GM06990 (cell line): ENCODE data around the gene PLPPR2.
"Not testable (repeated sequence)": the region's sequence is repeated elsewhere in the genome, so short reads cannot be mapped to it uniquely, and the experiment has no call there.

Source experiments
- DNase-seq: peaks from one replicate; pipeline ENCODE4 v3.0.0-alpha.2; 2011; ENCODE audit not compliant: insufficient read length; ENCODE audit errors: extremely low read depth
- H3K27me3 ChIP-seq: replicated peaks from 2 replicates; pipeline ENCODE4 v1.6.0; 2011; ENCODE audit warnings: low read length; ENCODE audit not compliant: control insufficient read depth, insufficient read depth
- H3K36me3 ChIP-seq: 2 replicates; pipeline ENCODE4 v1.5.1; 2011; ENCODE audit warnings: low read length; ENCODE audit not compliant: control insufficient read depth, insufficient read depth
- H3K4me3 ChIP-seq: replicated peaks from 2 replicates; pipeline ENCODE4 v1.5.1; 2011; ENCODE audit warnings: low read depth, mild to moderate bottlenecking, control low read depth, low read length
- TF ChIP-seq, protein P1 (sequence below): IDR thresholded peaks from 2 replicates; pipeline ENCODE4 v1.5.1; 2011; ENCODE audit warnings: low read length, control low read depth, mild to moderate bottlenecking, inconsistent platforms; ENCODE audit not compliant: insufficient read depth, poor library complexity, severe bottlenecking

PLPPR2 gene

DNA sequence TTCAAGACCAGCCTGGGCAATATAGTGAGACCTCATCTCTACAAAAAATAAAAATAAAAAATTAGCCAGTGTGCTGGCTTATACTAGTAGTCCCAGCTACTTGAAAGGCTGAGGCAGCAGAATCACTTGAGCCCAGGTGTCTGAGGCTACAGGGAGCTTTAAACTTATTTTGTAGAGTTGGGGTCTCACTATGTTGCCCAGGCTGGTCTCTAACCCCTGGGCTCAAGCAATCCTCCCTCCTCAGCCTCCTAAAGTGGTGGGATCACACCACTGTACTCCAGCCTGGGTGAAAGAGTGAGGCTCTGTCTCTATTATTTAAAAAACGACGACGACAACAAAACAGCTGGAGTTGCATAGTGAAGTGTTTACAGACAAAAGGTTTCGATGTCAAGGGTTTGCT, 23.7 kb upstream of the PLPPR2 start:
- Histone ChIP-seq H3K36me3 (peaks cover 7% of the 10 kb centered on the region), H3K27me3 (no peaks in the 10 kb centered on the region), H3K4me3 (no peak overlapping the region)
- DNase-seq = no peak
- TF ChIP-seq, protein P1, sequence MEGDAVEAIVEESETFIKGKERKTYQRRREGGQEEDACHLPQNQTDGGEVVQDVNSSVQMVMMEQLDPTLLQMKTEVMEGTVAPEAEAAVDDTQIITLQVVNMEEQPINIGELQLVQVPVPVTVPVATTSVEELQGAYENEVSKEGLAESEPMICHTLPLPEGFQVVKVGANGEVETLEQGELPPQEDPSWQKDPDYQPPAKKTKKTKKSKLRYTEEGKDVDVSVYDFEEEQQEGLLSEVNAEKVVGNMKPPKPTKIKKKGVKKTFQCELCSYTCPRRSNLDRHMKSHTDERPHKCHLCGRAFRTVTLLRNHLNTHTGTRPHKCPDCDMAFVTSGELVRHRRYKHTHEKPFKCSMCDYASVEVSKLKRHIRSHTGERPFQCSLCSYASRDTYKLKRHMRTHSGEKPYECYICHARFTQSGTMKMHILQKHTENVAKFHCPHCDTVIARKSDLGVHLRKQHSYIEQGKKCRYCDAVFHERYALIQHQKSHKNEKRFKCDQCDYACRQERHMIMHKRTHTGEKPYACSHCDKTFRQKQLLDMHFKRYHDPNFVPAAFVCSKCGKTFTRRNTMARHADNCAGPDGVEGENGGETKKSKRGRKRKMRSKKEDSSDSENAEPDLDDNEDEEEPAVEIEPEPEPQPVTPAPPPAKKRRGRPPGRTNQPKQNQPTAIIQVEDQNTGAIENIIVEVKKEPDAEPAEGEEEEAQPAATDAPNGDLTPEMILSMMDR = no peak

DNA sequence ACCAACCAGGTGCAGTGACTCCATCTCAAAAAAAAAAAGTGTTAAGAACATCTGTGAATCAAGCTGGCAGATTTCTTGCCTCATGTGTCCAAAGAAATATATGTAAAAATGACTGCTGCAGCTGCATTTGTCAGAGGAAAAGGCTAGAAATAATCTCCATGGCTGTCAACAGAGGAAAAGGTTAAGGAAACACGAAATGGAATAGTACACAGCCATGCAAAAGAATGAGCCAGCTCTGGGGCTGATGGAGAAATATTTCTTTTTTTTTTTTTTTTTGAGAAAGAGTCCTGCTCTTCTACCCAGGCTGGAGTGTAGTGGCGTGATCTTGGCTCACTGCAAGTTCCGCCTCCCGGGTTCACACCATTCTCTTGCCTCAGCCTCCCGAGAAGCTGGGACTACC, 22.4 kb upstream of the PLPPR2 start:
- no peak for DNase-seq
- H3K27me3 ChIP-seq = no peaks in the 10 kb centered on the region
- TF ChIP-seq, protein P1 = no peak
- H3K36me3 ChIP-seq = peaks cover 7% of the 10 kb centered on the region
- no peak overlapping the region for H3K4me3 ChIP-seq

- not testable (repeated sequence) for H3K27me3 ChIP-seq, H3K4me3 ChIP-seq, H3K36me3 ChIP-seq, DNase-seq
These were observed 21.4 kb upstream of the PLPPR2 start for GRCh38 chr19:11333838-11334237.

GRCh38 chr19:11335449-11336146, 19.6 kb upstream of the PLPPR2 start:
- TF ChIP-seq, protein P1 = no peak
- Histone ChIP-seq H3K27me3 (no peaks in the 10 kb centered on the region), H3K36me3 (peaks cover 7% of the 10 kb centered on the region), H3K4me3 (no peak overlapping the region)
- no peak for DNase-seq

DNA sequence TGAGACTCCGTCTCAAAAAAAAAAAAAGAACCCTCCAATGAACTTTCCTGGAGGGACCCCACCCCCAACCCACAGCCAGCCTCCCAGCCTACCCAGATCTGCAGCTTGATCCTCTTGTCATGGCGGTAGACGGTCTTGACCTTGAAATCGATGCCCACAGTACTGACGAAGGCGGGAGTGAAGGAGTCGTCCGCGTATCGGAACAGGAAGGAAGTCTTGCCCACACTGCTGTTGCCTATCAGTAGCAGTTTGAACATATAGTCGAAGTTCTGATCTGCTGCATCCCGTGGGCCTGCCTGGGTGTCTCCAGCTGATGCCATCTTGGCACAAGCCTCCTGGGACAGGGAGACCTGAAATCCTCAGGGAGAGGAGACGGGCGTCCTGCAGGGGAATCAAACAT, 18.2 kb upstream of the PLPPR2 start:
- Histone ChIP-seq H3K36me3 (peaks cover 9% of the 10 kb centered on the region), H3K4me3 (no peak overlapping the region), H3K27me3 (no peaks in the 10 kb centered on the region)
- no peak for DNase-seq
- TF ChIP-seq, protein P1 = no peak

DNA sequence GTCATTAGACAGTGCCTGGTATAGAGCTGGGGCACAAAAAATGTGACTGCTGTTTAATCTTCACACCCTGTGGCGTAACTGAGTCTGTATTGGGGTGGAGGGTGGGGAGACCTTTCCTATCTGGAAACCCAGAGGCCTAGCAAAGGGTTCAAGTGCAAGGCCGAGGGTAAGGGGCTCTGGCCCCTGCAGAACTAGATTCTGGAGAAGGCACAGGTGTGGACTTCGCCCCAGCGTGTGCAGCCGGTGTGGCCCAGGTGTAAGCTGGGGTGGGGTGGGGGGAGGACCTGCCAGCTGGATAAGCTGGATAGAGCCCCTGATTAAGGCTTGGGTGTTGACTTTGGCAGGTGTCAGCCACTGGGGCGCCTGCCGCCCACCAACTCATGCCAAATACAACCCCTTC, 17.1 kb upstream of the PLPPR2 start:
- DNase-seq = no peak

More for the DNA sequence above, 17.1 kb upstream of the PLPPR2 start:
- Histone ChIP-seq H3K27me3 (no peaks in the 10 kb centered on the region), H3K4me3 (no peak overlapping the region), H3K36me3 (peaks cover 10% of the 10 kb centered on the region)
- TF ChIP-seq, protein P1 = no peak
